OCI-M2 (cell line): ENCODE results near the gene SEPTIN12.
"Not testable (repeated sequence)": the region's sequence is repeated elsewhere in the genome, so short reads cannot be mapped to it uniquely, and the experiment has no call there.

Experiments
- DNase-seq: peaks from one replicate; lab custom pipeline; 2025; ENCODE audit not compliant: unreplicated experiment; lab: John Stamatoyannopoulos, UW

The SEPTIN12 gene

GRCh38 chr16:4785758-4786433 is 2.2 kb downstream of the SEPTIN12 start:
- DNase-seq: no peak

- DNase-seq: not testable (repeated sequence)
Measured at GRCh38 chr16:4784444-4784987, 3.6 kb downstream of the SEPTIN12 start.

GRCh38 chr16:4783951-4784336 is 4.2 kb downstream of the SEPTIN12 start:
- no peak for DNase-seq

GRCh38 chr16:4783251-4783950 is 4.7 kb downstream of the SEPTIN12 start:
- no peak for DNase-seq

- DNase-seq: no peak
Measured at GRCh38 chr16:4780235-4780634, 7.9 kb downstream of the SEPTIN12 start.

DNA sequence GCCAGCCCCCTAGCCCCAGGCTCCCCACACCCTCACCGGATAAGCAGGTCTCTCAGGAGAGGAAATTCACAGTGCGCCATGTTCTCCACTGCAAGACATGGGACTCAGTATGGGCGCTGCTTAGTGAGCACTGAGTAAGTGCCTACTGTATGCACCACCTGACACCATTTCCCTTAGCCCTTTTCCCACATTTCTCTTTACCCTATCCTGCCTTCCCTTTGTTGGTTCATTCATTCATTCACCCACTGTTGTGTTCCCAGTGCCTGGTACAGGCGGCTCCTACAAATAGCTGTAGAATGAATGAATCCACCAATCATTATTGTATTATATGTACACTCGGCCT is 10.1 kb downstream of the SEPTIN12 start:
- DNase-seq: no peak

GRCh38 chr16:4777339-4778049 is 10.7 kb downstream of the SEPTIN12 start:
- DNase-seq: no peak

DNA sequence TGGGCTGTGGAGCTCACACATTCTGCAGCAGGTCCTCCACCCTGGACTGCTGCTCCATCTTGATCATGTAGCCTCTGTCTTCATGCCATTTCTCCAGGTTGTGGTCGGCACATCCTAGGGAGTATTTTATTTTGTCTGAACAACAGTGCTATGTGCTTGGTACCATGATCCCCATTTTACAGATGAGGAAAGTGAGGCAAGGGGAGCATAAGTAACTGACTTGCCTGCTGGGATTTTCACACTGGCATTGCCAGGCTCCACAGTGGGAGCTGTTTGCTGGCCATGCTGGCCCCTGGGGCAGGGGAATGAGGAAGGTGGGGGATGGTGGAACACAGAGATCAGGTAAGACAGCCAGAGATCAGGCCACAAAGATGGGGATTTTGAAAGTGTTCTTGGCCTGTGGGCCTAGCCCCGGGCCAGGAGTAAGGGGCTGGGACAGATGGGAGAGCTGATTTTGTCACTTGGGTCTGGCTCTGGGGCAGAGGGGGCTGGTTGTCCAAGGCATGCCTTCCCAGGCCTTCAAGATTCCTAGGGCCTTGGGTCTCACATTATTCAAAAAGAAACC is 11.9 kb downstream of the SEPTIN12 start:
- no peak for DNase-seq

- DNase-seq: no peak
Measured at GRCh38 chr16:4775005-4775404, 13.1 kb downstream of the SEPTIN12 start.

- no peak for DNase-seq
Measured at GRCh38 chr16:4772351-4772750, 15.8 kb downstream of the SEPTIN12 start.

- DNase-seq: no peak
Measured at GRCh38 chr16:4771646-4772045, 16.5 kb downstream of the SEPTIN12 start.

DNA sequence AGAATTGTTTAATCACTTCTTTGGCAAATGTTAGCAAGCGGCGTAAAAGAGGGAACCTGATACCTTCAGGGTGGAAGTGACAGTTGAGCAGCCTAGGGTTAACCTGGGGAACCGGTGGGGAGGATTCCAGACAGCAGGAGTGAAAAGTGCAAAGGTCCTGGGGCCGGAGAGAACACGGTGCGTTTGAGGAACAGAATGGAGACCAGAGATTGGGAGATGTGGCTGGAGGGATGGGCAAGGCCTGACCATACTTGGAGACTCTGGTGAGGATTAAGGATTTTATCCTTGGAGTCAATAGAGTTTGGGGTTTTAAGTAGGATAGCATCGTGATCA is 18.9 kb downstream of the SEPTIN12 start:
- DNase-seq: no peak

DNA sequence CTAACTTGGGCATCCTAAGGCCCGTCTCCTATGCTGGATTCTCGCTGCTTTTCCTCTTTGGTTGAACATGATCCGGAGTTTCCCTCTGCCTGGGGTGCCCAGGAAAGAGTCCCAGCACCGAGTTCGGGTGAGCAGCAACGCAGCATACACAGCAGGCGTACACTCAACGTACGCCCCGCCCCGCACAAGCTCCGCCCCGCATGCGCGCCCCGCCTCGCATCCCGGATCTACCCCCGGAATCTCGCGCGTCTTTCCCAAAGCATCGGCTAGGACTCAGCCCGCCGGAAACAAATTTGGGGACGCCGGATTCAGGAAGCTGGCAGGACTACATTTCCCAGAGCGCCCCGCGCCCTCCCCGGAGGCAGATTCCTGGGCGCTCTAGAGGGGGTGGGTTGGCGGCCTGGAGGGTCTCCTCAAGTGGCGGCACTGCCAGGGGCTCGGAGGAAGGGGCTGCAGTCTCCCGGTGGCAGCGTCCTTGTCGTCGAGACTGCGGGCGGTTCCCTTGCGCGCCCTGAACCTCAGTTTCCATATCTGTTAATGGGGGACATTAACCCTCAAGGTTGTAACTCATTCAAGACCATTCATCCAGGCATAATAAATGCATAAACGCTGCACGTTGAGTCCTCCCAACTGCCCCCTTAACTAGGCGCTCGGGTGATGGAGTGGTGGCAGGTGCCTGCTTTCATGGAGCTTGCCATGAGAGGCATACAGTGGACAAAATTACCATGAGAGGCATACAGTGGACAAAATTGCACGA is 19.4 kb downstream of the SEPTIN12 start:
- peak; percentile 59 for DNase-seq

DNA sequence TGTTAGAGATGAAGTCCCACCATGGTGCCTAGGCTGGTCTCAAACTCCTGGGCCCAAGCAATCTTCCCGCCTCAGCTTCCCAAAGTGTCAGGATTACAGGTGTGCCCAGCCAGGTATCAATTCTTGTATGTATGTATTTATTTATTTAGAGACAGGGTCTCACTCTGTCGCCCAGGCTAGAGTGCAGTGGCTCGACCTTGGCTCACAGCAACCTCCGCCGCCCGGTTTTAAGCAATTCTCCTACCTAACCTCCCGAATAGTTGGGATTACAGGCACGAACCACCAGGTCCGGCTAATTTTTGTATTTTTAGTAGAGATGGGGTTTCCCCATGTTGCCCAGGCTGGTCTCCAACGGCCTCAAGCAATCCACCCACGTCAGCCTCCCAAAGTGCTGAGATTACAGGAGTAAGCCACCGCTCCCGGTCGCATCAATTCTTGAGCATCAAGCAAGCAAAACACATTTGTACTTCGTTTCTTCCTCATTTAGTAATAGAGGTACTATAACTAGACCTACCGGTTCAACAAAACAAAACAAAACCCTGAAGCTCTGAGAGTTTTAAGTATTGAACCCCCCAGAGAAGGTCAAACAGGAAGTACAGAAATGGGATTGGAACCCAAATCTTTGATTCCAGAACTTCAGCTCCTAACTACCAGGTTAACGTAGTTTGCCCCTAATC is 20.1 kb downstream of the SEPTIN12 start:
- no peak for DNase-seq

GRCh38 chr16:4766875-4767628 is 21.1 kb downstream of the SEPTIN12 start, which contains the start of gene ZNF500:
Gene ZNF500 (minus strand): TSS chr16:4767162. CDS start chr16:4765978, 1,184 bp downstream.
- peak; percentile 86 for DNase-seq

GRCh38 chr16:4765511-4766474 is 22.4 kb downstream of the SEPTIN12 start:
- DNase-seq: no peak

DNA sequence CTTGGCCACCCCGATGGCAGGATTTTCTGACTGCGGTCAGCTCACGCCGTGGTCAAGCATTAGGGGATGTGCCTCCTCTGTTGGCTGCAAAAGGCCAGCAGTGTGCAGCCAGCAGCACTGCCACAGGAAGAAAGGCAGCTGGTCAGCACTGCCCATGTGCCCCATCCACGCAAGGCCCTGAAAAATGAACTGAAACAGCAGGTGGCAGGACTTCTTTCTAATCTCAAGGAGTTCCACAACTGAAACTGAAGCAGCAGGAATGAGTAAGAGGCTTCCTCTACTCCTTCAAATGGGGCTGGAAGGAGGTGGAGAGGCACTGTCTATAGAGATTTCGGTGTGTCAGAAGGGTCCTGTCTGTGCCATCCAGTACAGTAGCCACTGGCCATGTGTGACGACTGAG is 24.4 kb downstream of the SEPTIN12 start:
- no peak for DNase-seq

GRCh38 chr16:4762205-4762604 is 25.9 kb downstream of the SEPTIN12 start:
- no peak for DNase-seq
